ENCODE results near the gene YBX3. TPM values are rescaled to one million over a fixed set of nuclear protein-coding genes. Genes with fewer than 3 reads are reported as not detected.

The YBX3 gene
- total RNA-seq, 2 donors from 2014 or later, result 386 to 502 TPM

GRCh38 chr12:10690906-10691305, 32.2 kb downstream of the YBX3 start:
- no peak for DNase-seq (ENCODE audit: low spot score)
- intact Hi-C loops (cut with DNase I), result no loop called here

GRCh38 chr12:10689146-10689545, 34.0 kb downstream of the YBX3 start:
- intact Hi-C loops (cut with DNase I), result no loop called here
- DNase-seq (ENCODE audit: low spot score), result no peak

- intact Hi-C loops (cut with DNase I), result no loop called here
- DNase-seq (ENCODE audit: low spot score), result no peak
Measured at GRCh38 chr12:10688042-10688441, 35.1 kb downstream of the YBX3 start.

GRCh38 chr12:10673659-10674384, 49.3 kb downstream of the YBX3 start, which contains the start of gene STYK1:
STYK1 (minus strand) TSS chr12:10674052; CDS start chr12:10634618, 39,434 bp downstream.
- intact Hi-C loops (cut with DNase I), result no loop called here
- DNase-seq (ENCODE audit: low spot score), result peak; percentile 83

- intact Hi-C loops (cut with DNase I), result no loop called here
- no peak for DNase-seq (ENCODE audit: low spot score)
Measured at GRCh38 chr12:10672231-10672868, 50.8 kb downstream of the YBX3 start.

DNA sequence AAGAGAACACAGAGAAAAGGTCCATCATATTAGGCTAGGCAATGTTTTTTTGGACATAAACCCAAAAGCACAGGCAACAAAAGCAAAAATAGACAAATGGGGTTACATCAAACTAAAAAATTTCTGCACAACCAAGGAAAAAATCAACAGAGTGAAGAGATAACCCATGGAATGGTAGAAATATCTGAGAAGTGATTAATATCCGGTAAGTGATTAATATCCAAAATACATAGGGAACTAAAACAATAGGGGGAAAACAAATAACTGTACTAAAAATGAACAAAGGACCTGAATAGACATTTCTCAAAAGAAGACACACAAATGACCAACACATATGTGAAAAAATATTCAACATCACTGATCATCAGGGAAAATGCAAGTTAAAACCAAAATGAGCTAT, 53.6 kb downstream of the YBX3 start:
- intact Hi-C loops (cut with DNase I), result no loop called here

DNA sequence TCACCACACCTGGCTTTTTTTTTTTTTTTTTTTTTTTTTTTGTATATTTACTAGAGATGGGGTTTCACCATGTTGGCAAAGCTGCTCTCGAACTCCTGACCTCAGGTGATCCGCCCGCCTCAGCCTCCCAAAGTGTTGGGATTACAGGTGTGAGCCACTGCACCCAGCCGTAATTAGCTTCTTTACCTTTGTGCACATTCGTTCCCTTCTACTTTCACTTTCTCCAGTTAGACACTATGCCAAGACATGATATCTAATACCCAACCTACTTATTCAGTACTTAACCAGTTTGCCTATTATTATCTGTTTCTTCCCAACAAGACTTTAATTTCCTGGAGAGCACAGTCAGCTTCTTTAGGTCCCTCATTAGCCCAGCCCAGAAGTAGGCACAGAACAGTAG, 54.6 kb downstream of the YBX3 start:
- intact Hi-C loops (cut with DNase I), result no loop called here
- no peak for DNase-seq (ENCODE audit: low spot score)

More for the DNA sequence above, 53.6 kb downstream of the YBX3 start:
- no peak for DNase-seq (ENCODE audit: low spot score)

GRCh38 chr12:10667581-10667980, 55.5 kb downstream of the YBX3 start:
- intact Hi-C loops (cut with DNase I), result no loop called here
- no peak for DNase-seq (ENCODE audit: low spot score)

GRCh38 chr12:10664499-10664898, 58.6 kb downstream of the YBX3 start:
- intact Hi-C loops (cut with DNase I), result no loop called here
- no peak for DNase-seq (ENCODE audit: low spot score)

GRCh38 chr12:10663869-10664268, 59.3 kb downstream of the YBX3 start:
- intact Hi-C loops (cut with DNase I), result no loop called here

DNA sequence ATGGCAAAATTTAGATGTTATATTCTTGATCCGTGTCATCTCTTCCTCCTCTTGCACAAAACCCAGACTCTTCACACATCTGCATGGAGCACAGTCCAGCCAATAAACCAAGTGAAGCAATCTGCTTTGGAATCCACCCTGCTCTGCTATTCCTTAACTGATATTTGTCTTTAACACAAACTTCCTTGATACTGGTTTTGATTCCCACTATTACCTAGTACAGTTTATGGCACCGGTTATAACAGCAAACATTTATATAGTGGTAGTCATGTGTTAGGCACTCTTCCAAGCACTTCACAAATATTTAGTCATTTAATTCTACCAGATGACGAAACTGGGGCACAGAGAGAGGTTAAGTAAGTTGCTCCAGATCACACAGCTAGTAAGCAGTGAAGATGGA, 61.8 kb downstream of the YBX3 start:
- intact Hi-C loops (cut with DNase I), result no loop called here

More at GRCh38 chr12:10663869-10664268, 59.3 kb downstream of the YBX3 start:
- no peak for DNase-seq (ENCODE audit: low spot score)

GRCh38 chr12:10654003-10654402, 69.1 kb downstream of the YBX3 start:
- intact Hi-C loops (cut with DNase I), result no loop called here
- DNase-seq (ENCODE audit: low spot score), result no peak

More for the DNA sequence above, 61.8 kb downstream of the YBX3 start:
- DNase-seq (ENCODE audit: low spot score), result no peak

- DNase-seq (ENCODE audit: low spot score), result no peak
- intact Hi-C loops (cut with DNase I), result no loop called here
Measured at GRCh38 chr12:10652192-10652591, 70.9 kb downstream of the YBX3 start.

Other genes starting within 250 kb of the YBX3 start
- gene EIF2S3B, start 217.4 kb downstream of the YBX3 start, total RNA-seq, result 1 to 10 TPM in 1 of 2 donors, under 1 TPM in 1; 0.33 to 1.2 TPM
- 10 to 100 TPM; 19.3 to 21.2 TPM for gene MAGOHB, start 109.7 kb downstream of the YBX3 start, total RNA-seq
- under 1 TPM; 0.10 to 0.19 TPM for gene STYK1, start 49.3 kb downstream of the YBX3 start, total RNA-seq
- not detected for gene TAS2R7, start 79.3 kb upstream of the YBX3 start, total RNA-seq
- gene TAS2R8, start 84.0 kb upstream of the YBX3 start, total RNA-seq, result not detected
- under 1 TPM in 1 of 2 donors, not detected in 1; 0.51 TPM for gene TAS2R9, start 86.8 kb upstream of the YBX3 start, total RNA-seq
- gene TAS2R10, start 103.0 kb upstream of the YBX3 start, total RNA-seq, result 1 to 10 TPM in 1 of 2 donors, under 1 TPM in 1; 0.76 to 1.2 TPM
- gene PRR4, start 126.2 kb upstream of the YBX3 start, total RNA-seq, result 1 to 10 TPM; 2.5 to 4.3 TPM
- gene PRH1, start 160.9 kb upstream of the YBX3 start, total RNA-seq, result 10 to 100 TPM; 13.5 to 19.2 TPM
- 1 to 10 TPM; 2.4 to 2.5 TPM for gene TAS2R13, start 186.2 kb upstream of the YBX3 start, total RNA-seq
- not detected for gene PRH2, start 205.9 kb upstream of the YBX3 start, total RNA-seq
- 1 to 10 TPM; 3.5 to 5.5 TPM for gene TAS2R14, start 215.9 kb upstream of the YBX3 start, total RNA-seq

All from posterior vena cava (tissue), 2 donors.